GM12892 (cell line): Measurements from ENCODE around the gene CLEC18A. TPM values are rescaled to one million over a fixed set of nuclear protein-coding genes. Genes with fewer than 3 reads are reported as not detected.
"Not testable (repeated sequence)": the region's sequence is repeated elsewhere in the genome, so short reads cannot be mapped to it uniquely, and the experiment has no call there.

Experiments used
- DNase-seq: peaks from one replicate; pipeline ENCODE4 v3.0.0; 2011; ENCODE audit not compliant: insufficient read length
- FAIRE-seq: peaks from 2 replicates; lab custom pipeline; 2011; peaks lifted over from hg19 to GRCh38; lab: Jason Lieb, UNC
- POLR2A ChIP-seq: IDR thresholded peaks from 2 replicates; pipeline ENCODE4 v1.6.1; 2011; ENCODE audit warnings: low read depth, low read length, control low read depth
- POLR2AphosphoS5 ChIP-seq: IDR thresholded peaks from 2 replicates; pipeline ENCODE4 v1.6.1; 2011; ENCODE audit warnings: low read depth, low read length, control low read depth
- TAF1 ChIP-seq: IDR thresholded peaks from 2 replicates; pipeline ENCODE4 v1.6.1; 2011; ENCODE audit warnings: low read depth, mild to moderate bottlenecking, control low read depth, low read length, borderline replicate concordance
- polyA plus RNA-seq: library from polyadenylated mRNA; unstranded; fragments of >200 nt; gene quantifications from one replicate; pipeline ENCODE4 v1.2.1, GENCODE V29; 2012; ENCODE audit warnings: missing spikeins, inconsistent platforms; ENCODE audit not compliant: missing spikeins

CLEC18A gene
- polyA plus RNA-seq = 0.25 TPM

DNA sequence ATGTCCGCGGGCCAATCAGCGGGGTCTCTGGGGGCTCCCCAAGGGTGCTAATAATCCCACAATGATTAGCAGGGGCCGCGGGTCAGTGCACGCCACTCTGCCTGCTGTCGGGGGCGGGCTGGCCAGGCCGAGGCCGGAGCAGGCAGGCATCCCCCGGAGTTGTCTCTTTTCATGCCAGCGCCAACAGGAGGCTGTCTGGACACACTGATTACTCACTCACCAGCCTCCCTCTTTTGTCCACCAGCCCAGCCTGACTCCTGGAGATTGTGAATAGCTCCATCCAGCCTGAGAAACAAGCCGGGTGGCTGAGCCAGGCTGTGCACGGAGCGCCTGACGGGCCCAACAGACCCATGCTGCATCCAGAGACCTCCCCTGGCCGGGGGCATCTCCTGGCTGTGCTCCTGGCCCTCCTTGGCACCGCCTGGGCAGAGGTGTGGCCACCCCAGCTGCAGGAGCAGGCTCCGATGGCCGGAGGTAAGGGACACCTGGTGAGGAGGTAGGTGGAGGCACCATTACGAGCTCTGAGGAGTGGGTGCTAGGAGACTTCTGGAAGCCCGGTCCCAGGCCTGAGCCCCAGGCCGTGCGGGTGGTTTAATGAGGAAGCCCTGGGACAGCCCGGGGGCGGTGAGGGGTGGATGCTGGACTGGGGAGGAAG lies at the start of gene CLEC18A:
Gene CLEC18A, plus strand, starts transcription at position 318 of the 655 bp plus-strand sequence. Its CDS starts 33 bp downstream, at position 351.
- not testable (repeated sequence) for DNase-seq, FAIRE-seq

DNA sequence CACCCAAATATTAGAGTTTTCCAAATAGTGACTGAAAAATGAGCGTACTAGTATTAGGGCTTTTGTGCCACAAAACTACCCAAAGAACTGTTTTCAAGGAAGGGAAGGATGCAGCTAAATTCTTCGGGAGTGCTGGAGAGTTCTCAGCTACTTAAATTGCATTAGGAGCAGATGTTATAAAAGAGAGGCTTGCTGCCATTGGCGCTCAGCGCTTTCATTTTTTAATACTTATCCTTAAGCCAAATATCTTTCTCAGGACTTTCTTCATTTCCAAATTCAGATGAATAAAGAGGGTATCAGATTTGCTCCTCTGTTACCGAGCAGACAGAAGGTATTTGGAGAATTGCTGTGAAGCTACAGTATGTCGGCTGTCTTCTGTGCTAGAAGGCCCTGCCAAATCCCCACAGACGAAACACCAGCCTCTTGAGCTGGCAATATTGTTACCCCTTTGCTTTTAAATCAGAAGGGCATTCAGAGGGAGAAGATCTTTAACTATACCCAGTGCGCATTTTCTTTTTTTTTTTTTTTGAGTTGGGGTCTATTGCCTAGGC lies 47.2 kb upstream of the CLEC18A start:
- DNase-seq (no peak), FAIRE-seq (no peak)
- TF ChIP-seq POLR2AphosphoS5 = no peak
- no peak for TF ChIP-seq POLR2A
- no peak for TF ChIP-seq TAF1

DNA sequence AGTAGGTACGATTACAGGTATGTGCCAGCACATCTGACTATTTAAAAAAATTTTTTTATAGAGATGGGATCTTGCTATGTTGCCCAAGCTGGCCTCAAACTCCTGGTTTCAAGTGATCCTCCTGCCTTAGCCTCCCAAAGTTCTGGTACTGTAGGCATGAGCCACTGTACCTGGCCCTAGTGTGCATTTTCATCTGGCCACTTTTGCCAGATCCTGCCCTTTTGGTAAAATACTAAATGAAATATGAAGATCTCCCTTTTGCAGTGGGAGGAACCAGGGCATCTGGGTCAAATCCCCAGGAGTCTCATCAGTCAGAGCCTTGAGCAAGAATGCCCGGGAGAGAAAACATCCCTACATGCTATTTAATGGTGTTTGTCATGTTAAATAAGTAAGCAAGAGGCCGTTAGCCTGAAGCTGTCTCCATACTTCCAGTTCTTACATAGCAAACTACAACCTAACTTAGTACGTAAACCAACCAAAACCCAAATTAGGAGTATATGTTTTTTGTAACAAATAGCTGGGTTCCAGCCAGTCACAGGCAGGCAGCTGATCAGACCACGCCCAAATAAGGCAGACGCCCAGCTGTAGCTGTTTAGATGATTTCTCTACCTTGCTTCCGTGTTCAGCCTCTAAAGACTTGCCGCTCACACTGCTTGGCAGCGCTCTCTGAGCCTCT lies 46.5 kb upstream of the CLEC18A start:
- no peak for TF ChIP-seq POLR2AphosphoS5
- no peak for TF ChIP-seq POLR2A
- no peak for TF ChIP-seq TAF1
- FAIRE-seq = no peak
- no peak for DNase-seq

DNA sequence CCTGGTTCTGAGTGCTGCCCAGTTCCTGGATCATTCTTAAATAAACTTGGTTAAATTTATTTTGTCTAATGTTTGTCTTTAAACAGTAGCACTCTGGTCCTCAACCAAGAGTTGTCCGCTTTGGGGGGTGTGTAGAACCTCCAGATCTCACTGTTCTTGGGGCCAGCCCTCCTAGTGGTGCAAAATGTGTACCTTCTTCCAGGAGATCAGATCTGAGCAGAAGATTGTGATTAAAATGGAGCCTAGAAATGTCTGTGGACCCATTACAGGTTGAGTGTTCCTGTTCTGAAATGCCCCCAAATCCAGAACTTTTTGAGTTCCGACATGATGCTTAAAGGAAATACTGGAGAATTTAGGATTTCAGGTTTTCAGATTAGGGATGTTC lies 46.0 kb upstream of the CLEC18A start:
- FAIRE-seq (no peak), DNase-seq (no peak)
- TF ChIP-seq POLR2AphosphoS5 = no peak
- TF ChIP-seq TAF1 = no peak
- no peak for TF ChIP-seq POLR2A

DNA sequence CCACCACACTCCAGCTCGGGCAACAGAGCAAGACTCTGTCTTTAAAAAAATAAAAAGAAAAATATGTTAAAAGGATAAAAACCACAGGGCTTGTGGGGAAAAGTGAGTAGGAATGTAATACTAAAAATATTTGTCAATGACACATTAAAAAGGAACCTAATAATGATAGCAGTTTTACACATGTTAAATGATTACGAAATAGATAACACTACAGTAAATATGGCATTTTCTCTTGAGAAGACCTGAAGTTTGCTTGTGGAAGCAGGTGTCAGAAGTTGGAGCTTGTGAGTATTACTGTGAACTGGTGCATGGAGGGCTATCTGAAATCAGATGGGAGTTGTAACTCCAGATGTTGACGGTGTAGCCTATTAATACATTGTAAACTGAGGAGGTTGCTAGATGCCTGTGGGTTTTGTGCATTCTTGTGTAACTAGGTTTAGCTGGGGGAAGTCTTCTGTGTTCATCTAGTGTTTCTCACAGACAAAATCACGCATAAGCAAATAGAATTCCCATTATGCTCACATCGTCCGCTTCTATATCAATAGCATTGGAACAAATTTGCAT lies 44.2 kb upstream of the CLEC18A start:
- no peak for DNase-seq
- no peak for FAIRE-seq
- TF ChIP-seq TAF1 (no peak), POLR2A (no peak), POLR2AphosphoS5 (no peak)

DNA sequence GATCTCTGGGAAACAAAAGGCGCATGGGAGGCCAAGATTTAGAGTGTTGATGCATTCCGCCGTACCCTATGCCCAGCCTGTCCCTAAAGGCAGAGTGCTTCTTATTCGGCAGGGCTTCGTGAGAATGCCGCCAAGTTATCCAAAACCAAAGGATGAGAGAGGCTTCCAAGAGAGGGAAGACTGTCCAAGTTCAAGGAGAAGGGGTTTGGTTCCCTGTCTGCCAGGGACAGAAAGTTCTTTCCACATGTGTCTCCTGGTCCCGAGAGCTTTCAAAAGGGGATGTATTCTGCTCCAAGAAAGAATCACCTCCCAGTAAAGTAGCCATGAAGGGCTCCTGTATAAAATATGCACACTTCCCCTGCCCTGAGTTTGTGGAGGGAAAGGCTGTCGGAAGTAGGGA lies 42.1 kb upstream of the CLEC18A start:
- FAIRE-seq (no peak), DNase-seq (no peak)
- TF ChIP-seq POLR2A = no peak
- no peak for TF ChIP-seq POLR2AphosphoS5
- no peak for TF ChIP-seq TAF1

DNA sequence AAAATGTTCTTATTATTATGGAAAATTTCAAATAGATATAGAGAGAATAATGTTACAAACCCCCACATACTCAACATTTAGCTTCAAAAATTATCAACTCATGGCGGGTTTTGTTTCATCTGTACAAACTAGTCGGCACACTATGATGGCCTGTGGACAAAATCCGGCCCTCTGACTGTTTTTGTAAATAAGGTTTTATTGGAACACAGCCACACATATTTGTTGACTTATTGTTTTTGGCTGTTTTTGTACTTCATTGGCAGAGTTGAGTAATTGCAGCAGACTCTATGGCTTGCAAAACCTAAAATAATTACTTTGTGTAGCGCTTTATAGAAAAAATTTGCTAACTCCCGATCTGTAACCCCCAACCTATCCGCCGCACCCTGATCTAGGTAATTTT lies 41.4 kb upstream of the CLEC18A start:
- DNase-seq = no peak
- no peak for TF ChIP-seq POLR2A
- TF ChIP-seq POLR2AphosphoS5 = no peak
- no peak for TF ChIP-seq TAF1
- FAIRE-seq = no peak

DNA sequence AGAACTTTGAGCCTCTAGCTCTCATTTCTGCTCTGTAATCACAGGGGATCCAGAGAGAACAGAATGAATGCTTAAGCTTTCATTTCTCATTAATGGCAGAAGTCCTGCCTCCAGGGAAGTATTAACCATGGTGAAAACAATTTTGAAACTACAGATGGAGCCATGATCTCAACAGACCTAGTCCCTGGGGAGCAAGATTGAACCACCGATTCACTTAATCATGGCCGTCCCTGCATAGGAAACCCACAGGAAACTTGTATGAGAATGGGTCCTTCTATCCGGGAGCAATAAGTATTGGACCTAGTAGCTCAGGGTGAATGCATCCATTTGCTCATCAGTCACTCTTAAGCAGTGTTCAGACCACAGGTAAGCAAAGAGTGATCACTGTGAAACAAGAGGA lies 40.2 kb upstream of the CLEC18A start:
- FAIRE-seq (no peak), DNase-seq (no peak)
- TF ChIP-seq POLR2A (no peak), TAF1 (no peak), POLR2AphosphoS5 (no peak)

DNA sequence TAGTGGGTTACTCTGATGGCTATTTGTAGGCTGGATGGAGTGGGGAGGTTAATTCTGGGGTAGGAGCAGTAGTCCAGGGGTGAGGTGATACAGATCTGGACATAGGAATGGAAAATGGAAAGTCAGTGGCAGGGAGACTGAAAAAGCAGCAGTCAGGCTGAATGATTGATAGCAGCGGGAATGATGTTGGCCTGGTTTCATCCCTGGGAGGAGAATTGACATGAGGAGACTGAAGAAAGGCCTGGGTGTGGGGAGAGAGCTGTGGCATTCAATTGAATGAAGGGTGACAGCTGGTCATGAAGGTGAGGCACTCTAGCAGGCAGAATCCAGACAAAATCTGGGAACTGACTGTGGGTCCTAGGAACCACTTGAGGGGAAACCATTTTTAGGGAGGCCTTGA lies 34.7 kb upstream of the CLEC18A start:
- TF ChIP-seq TAF1 (no peak), POLR2A (no peak), POLR2AphosphoS5 (no peak)
- FAIRE-seq = no peak

DNA sequence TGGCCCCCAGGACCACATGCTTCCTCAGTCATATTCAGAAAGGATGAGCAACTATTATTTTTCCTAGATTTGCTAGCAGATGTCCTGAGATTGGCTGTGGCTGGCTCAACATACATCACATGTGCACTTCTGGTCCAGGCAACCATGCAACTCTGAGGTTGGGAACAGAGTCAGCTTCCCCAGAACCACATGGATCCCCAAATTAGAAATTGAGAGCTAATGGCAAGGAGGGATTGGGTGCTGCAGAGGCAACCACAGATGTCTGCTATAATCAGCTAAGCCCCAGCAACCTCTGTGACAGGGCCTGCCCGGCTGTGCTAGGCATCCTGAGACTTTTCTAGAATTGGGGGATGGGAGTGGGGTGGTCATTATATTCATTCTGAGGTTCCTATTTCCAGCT lies 33.8 kb upstream of the CLEC18A start:
- no peak for TF ChIP-seq POLR2AphosphoS5
- TF ChIP-seq TAF1 = no peak
- no peak for TF ChIP-seq POLR2A
- DNase-seq (no peak), FAIRE-seq (no peak)

More for the DNA sequence above, 34.7 kb upstream of the CLEC18A start:
- no peak for DNase-seq

DNA sequence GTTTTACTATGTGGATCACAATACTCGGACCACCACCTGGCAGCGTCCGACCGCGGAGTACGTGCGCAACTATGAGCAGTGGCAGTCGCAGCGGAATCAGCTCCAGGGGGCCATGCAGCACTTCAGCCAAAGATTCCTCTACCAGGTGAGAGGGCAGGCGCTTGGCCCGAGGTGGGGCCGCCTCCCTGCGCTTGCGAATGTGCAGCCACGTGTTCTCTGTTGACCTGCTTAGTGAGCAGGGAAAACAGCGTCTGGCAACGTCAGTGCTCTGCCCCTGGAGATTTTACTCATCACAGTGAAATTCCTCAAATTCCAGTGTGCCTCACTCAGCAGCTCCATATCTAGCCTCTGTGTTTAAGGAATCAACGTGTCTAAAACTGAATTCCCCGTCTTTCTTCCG lies 33.4 kb upstream of the CLEC18A start:
- no peak for DNase-seq
- no peak for FAIRE-seq
- TF ChIP-seq TAF1 = no peak
- no peak for TF ChIP-seq POLR2A
- no peak for TF ChIP-seq POLR2AphosphoS5

DNA sequence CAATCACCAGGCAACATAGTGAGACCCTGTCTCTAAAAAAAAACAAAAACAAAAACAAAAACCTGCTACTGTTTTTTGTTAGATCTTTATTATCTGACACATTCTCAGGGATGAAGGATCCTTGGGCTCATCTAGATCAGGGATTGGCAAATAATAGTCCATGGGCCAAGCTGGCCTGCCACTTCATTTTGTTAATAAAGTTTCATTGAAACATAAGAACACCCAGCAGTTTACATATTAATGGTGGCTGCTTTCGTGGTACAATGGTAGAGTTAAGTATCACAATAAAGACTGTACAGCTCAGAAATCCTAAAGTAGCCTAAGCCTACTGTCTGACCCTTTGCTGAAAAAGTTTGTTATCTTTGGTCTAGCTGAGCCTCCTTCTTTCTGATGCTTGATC lies 32.9 kb upstream of the CLEC18A start:
- no peak for TF ChIP-seq TAF1
- FAIRE-seq (no peak), DNase-seq (no peak)
